ENCODE results near the gene CYTH1. TPM values are rescaled to one million over a fixed set of nuclear protein-coding genes. Genes with fewer than 3 reads are reported as not detected.

The CYTH1 gene
- total RNA-seq, 1 experiment from 2014 or later: 40.2 TPM

- DNase-seq (ENCODE audit: extremely low read depth, low read depth): no peak
These were observed 122.5 kb downstream of the CYTH1 start for GRCh38 chr17:78659546-78659945.

- DNase-seq (ENCODE audit: extremely low read depth, low read depth): no peak
These were observed 123.7 kb downstream of the CYTH1 start for GRCh38 chr17:78658281-78658785.

GRCh38 chr17:78655251-78655940, 126.7 kb downstream of the CYTH1 start:
- DNase-seq (ENCODE audit: extremely low read depth, low read depth): no peak

GRCh38 chr17:78654325-78654724, 127.7 kb downstream of the CYTH1 start:
- DNase-seq (ENCODE audit: extremely low read depth, low read depth): no peak

- no peak for DNase-seq (ENCODE audit: extremely low read depth, low read depth)
These were observed 128.7 kb downstream of the CYTH1 start for GRCh38 chr17:78653382-78653781.

- no peak for DNase-seq (ENCODE audit: extremely low read depth, low read depth)
These were observed 129.2 kb downstream of the CYTH1 start for GRCh38 chr17:78652913-78653312.

- DNase-seq (ENCODE audit: extremely low read depth, low read depth): no peak
These were observed 130.0 kb downstream of the CYTH1 start for GRCh38 chr17:78652024-78652423.

- no peak for DNase-seq (ENCODE audit: extremely low read depth, low read depth)
These were observed 130.5 kb downstream of the CYTH1 start for GRCh38 chr17:78651554-78651953.

- DNase-seq (ENCODE audit: extremely low read depth, low read depth): no peak
These were observed 131.9 kb downstream of the CYTH1 start for GRCh38 chr17:78650093-78650715.

- DNase-seq (ENCODE audit: extremely low read depth, low read depth): no peak
These were observed 133.8 kb downstream of the CYTH1 start for GRCh38 chr17:78648293-78648692.

- no peak for DNase-seq (ENCODE audit: extremely low read depth, low read depth)
These were observed 135.0 kb downstream of the CYTH1 start for GRCh38 chr17:78647032-78647431.

- peak; percentile 87 for DNase-seq (ENCODE audit: extremely low read depth, low read depth)
These were observed 136.4 kb downstream of the CYTH1 start for GRCh38 chr17:78645421-78646295.

GRCh38 chr17:78644931-78645351, 137.1 kb downstream of the CYTH1 start:
- no peak for DNase-seq (ENCODE audit: extremely low read depth, low read depth)

GRCh38 chr17:78644224-78644623, 137.8 kb downstream of the CYTH1 start:
- no peak for DNase-seq (ENCODE audit: extremely low read depth, low read depth)

- DNase-seq (ENCODE audit: extremely low read depth, low read depth): no peak
These were observed 138.7 kb downstream of the CYTH1 start for GRCh38 chr17:78643326-78643725.

- no peak for DNase-seq (ENCODE audit: extremely low read depth, low read depth)
These were observed 139.4 kb downstream of the CYTH1 start for GRCh38 chr17:78642707-78643106.

GRCh38 chr17:78641666-78642065, 140.4 kb downstream of the CYTH1 start:
- no peak for DNase-seq (ENCODE audit: extremely low read depth, low read depth)

- DNase-seq (ENCODE audit: extremely low read depth, low read depth): no peak
These were observed 140.8 kb downstream of the CYTH1 start for GRCh38 chr17:78641243-78641642.

GRCh38 chr17:78640700-78641099, 141.4 kb downstream of the CYTH1 start:
- DNase-seq (ENCODE audit: extremely low read depth, low read depth): no peak

GRCh38 chr17:78637643-78638420, 144.2 kb downstream of the CYTH1 start:
- DNase-seq (ENCODE audit: extremely low read depth, low read depth): no peak

All from NCI-H460 (cell line).